Measurements from ENCODE around the gene BMP10.

Gene BMP10, protein sequence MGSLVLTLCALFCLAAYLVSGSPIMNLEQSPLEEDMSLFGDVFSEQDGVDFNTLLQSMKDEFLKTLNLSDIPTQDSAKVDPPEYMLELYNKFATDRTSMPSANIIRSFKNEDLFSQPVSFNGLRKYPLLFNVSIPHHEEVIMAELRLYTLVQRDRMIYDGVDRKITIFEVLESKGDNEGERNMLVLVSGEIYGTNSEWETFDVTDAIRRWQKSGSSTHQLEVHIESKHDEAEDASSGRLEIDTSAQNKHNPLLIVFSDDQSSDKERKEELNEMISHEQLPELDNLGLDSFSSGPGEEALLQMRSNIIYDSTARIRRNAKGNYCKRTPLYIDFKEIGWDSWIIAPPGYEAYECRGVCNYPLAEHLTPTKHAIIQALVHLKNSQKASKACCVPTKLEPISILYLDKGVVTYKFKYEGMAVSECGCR

DNA sequence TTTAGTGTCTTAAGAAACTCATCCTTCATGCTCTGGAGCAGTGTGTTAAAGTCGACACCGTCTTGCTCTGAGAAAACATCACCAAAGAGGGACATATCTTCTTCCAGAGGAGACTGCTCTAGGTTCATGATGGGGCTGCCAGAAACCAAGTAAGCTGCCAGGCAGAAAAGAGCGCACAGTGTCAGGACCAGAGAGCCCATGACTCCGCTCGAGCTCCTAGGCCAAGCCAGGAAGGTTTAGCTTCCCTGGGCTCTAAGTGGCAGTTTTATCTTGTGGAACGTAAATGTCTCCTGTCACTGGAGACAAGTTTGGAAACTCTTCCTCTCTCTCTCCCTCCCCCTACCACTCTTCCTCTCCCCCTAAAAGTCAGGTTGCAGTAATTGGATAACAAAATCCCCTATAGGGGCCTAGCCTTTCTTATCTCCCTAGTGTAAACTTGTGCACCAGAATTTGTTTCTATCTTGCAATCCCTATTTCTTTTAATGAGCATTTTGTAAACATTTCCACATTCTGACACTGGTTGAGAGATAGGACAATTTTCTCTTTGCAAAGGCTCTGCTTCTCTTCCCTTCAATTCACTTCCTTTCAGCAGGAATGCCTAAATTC is at the start of gene BMP10:
Gene BMP10, minus strand, starts transcription at position 239 of the 606 bp plus-strand sequence. Its CDS starts 39 bp downstream, at position 200.
- no peak within 1 kb of the TSS for H3K27ac ChIP-seq
- TF ChIP-seq CTCF (conservative IDR thresholded peaks at IDR 0.05) = no peak

- H3K27ac ChIP-seq = no peak overlapping the region
- TF ChIP-seq CTCF (conservative IDR thresholded peaks at IDR 0.05) = no peak
Observed at GRCh38 chr2:68920481-68921170, 49.4 kb upstream of the BMP10 start.

DNA sequence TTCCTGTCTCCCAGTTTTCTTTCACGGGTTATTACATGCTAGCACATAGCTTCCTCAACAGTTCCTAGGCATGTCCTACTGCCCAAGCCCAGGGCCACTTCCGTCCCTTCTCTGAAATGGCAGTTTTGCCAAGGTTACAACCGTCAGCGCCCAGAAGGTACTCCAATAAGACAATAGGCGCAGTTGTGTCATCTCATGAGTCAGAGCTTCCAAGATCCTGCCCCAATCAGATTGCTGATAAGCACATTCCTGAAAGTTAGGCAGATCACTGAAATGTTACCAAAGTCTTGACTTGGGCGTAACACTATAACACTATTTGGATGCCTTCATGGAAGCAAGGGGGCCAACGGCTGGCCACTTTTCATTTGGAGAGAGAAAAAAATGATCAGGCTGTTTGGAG is 47.3 kb upstream of the BMP10 start:
- no peak for TF ChIP-seq CTCF (conservative IDR thresholded peaks at IDR 0.05)
- H3K27ac ChIP-seq = no peak overlapping the region

DNA sequence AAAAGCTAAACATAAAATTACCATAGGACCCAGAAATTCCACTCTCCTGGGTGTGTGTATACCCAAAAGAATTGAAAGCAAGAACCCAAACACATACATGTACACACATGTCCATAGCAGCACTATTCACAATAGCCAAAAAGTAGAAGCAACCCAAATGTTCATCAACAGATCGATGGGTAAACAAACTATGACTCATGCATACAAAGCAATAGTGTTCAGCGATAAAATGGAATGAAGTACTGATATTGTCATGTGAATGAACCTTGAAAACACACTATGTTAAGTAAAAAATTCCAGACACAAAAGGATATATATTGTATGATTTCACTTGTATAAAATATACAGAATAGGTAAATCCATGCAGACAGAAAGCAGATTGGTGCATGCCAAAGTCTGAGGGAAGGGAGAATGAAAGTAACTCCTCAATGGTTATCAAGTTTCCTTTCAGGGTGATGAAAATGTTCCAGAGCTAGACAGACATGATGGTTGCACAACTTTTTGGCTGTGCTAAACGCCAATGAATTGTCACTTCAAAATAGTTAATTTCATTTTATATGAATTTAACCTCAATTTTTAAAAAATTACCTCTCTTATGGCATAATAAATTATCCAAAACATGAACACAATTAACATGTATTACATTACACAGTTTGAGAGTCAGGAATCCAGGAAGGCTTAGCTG is 46.0 kb upstream of the BMP10 start:
- no peak for TF ChIP-seq CTCF (conservative IDR thresholded peaks at IDR 0.05)
- no peak overlapping the region for H3K27ac ChIP-seq

- no peak overlapping the region for H3K27ac ChIP-seq
- no peak for TF ChIP-seq CTCF (conservative IDR thresholded peaks at IDR 0.05)
Observed at GRCh38 chr2:68916226-68916625, 45.0 kb upstream of the BMP10 start.

DNA sequence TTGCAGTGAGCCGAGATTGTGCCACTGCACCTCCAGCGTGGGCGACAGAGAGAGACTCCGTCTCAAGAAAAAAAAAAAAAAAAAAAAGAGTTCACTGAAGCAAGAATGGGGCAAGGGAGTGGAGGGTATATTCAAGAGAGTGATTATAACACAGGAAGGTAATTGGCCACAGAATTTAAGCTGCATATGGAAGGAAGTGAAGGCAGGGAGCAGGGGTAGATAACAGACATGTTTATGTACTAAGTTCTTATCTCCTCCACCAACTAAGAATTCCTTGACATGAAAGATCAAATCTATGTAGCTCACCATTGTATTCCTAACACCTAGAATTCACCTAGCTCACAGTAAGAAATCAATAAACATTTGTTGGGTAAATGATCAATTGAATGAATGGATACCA is 44.2 kb upstream of the BMP10 start:
- H3K27ac ChIP-seq = no peak overlapping the region
- TF ChIP-seq CTCF (conservative IDR thresholded peaks at IDR 0.05) = no peak

DNA sequence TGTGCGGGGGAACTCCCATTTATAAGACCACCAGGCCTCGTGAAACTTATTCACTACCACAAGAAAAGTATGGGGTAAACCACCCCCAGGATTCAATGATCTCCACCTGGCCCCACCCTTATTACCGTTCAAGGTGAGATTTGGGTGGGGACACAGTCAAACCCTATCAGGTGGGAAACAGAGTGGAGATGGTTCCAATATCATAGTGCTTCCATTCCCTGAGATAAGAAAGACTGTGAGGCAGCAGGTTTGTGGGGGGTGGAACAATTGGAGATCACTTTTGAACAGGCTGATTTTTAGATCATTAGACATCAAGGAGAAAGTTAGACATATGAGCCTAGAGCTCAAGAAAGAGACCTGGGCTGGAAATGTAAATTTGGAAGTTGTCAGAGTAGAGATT is 42.2 kb upstream of the BMP10 start:
- TF ChIP-seq CTCF (conservative IDR thresholded peaks at IDR 0.05) = no peak
- H3K27ac ChIP-seq = no peak overlapping the region
